Measurements from ENCODE around the gene KRTAP12-3. TPM values are rescaled to one million over a fixed set of nuclear protein-coding genes. Genes with fewer than 3 reads are reported as not detected.

Gene KRTAP12-3
- total RNA-seq, 4 donors from 2014 or later, result not detected

DNA sequence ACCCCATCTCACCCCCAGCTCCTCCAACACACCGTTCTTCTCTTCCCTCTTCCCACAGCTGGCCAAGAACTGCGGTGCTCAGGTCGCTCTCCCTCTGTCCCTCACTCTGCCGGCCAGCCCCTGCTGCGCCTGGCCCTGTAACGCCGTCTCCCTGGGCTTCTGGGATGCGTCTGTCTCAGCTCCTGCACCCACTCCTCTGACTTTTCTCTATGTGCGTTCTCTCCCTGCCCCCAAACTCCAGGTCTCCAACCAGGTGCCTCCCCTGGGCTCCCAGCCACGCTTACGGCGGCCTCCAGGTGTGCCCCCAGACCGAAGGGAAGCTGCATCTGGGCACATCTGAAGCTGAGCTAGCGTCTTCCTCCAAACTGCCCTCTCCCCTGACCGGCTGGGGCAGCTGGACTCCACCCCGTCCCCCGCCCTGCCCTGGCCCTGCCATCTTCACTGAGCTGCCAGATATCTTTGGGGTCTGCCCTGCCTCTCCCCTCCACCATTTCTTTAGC lies 41.8 kb downstream of the KRTAP12-3 start:
- Histone ChIP-seq H3K27ac (no peak overlapping the region), H3K36me3 (no peaks in the 10 kb centered on the region), H3K4me3 (no peak overlapping the region), H3K4me1 (no peaks in the 10 kb centered on the region), H3K27me3 (peaks cover 0 to 83% of the 10 kb centered on the region in 2 donors), H3K9me3 (peaks cover 0 to 7% (median under 1%) of the 10 kb centered on the region in 4 donors)
- no peak for DNase-seq (ENCODE audit: low spot score in 2 of 2)
- TF ChIP-seq POLR2A (IDR thresholded peaks at IDR 0.05) (no peak), EP300 (IDR thresholded peaks at IDR 0.05) (no peak), CTCF (IDR thresholded peaks at IDR 0.05) (no peak)
- WGBS, 2 donors, result 43 to 51% methylated on average over 17 of the region's 17 CpGs

DNA sequence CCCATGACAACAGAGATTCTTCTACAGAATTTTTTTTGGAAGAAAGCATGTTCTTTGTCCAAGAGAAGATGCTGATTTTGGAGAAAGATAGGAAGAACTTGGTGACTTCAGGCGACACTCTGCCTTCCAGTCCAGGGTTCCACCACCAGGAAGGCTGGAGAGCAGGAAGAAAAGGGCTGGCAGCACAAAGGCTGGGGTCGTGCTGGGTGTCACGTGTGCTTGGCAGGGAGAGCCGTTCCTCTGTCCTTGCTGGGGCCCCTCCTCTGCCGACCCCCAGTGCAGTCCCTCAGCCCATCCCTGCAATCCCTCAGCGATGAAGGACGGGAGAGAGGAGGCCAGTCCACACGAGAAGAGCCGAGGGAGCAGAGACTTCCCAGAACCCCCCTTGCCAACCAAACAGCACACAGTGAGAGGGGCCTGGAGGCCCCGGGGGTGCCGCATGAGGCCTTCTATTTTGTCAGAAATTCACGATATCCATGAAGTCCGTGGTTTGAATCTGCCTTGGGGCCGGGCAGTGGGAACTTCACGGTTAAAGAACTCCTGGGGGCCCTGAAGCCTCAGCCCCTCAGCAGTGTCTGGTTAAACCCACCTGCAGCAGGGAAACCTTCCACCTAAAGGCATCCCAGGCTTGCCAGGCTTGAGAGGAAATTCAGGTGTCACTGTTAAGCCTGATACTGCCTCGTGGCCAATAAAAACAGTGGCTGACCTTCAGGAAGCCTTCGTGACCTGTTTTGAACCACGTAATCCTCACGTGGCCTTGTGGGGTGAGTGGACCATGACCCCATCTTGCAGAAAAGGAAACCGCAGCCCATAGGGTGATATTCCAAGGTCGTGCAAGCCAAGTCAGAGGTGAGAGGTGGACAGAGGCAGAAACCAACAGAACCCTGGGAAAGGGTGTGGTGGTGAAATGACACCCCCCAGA lies 42.6 kb downstream of the KRTAP12-3 start:
- H3K27me3 ChIP-seq, result peaks cover 0 to 89% of the 10 kb centered on the region in 2 donors
- H3K4me1 ChIP-seq, result no peaks in the 10 kb centered on the region
- no peak for DNase-seq (ENCODE audit: low spot score in 2 of 2)
- 44 to 49% methylated on average over 13 to 21 of the region's 21 CpGs for WGBS, 2 donors
- H3K9me3 ChIP-seq, result no peaks in the 10 kb centered on the region
- H3K27ac ChIP-seq, result no peak overlapping the region
- TF ChIP-seq POLR2A (IDR thresholded peaks at IDR 0.05), result no peak
- no peak for TF ChIP-seq EP300 (IDR thresholded peaks at IDR 0.05)
- no peak for TF ChIP-seq CTCF (IDR thresholded peaks at IDR 0.05)
- H3K4me3 ChIP-seq, result no peak overlapping the region
- H3K36me3 ChIP-seq, result no peaks in the 10 kb centered on the region

DNA sequence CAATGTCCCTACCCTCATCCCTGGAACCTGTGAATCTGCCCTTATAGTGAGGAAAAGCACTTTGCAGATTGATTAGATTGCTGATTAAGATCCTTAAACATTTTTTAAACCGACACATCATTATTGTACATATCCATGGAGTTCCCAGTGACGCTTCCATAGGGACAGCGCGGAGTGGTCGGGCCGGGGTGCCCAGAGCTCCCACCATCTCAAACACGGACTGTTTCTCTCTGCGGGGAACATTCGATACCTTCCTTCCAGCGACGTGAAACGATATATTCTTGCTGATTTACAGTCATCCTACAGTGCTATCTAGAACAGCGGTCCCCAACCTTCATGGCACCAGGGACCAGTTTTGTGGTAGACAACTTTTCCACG lies 43.3 kb downstream of the KRTAP12-3 start:
- Histone ChIP-seq H3K4me1 (no peaks in the 10 kb centered on the region), H3K27me3 (peaks cover 0 to 95% of the 10 kb centered on the region in 2 donors), H3K4me3 (no peak overlapping the region), H3K27ac (no peak overlapping the region), H3K9me3 (peaks cover 0 to 1% (median 0%) of the 10 kb centered on the region in 4 donors), H3K36me3 (no peaks in the 10 kb centered on the region)
- DNase-seq (ENCODE audit: low spot score in 2 of 2), result no peak
- no peak for TF ChIP-seq CTCF (IDR thresholded peaks at IDR 0.05)
- TF ChIP-seq POLR2A (IDR thresholded peaks at IDR 0.05), result no peak
- no peak for TF ChIP-seq EP300 (IDR thresholded peaks at IDR 0.05)
- 71 to 75% methylated on average over 14 of the region's 14 CpGs for WGBS, 2 donors

DNA sequence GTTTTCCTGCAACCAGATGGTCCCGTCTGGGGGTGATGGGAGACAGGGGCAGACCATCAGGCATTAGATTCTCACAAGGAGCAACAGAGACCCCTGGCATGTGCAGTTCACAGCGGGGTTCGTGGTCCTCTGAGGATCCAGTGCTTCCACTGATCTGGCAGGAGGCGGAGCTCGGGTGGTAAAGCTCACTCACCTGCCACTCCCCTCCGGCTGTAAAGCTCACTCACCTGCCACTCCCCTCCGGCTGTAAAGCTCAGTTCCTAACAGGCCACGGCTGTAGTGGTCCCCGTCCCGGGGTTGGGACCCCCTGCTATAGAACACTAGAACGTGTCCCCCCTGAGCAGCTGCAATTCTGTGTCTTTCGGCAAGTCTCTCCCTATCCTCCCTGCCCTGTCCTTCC lies 43.8 kb downstream of the KRTAP12-3 start:
- no peak overlapping the region for H3K27ac ChIP-seq
- no peaks in the 10 kb centered on the region for H3K36me3 ChIP-seq
- 9 to 21% methylated on average over 11 of the region's 12 CpGs for WGBS, 2 donors
- no peaks in the 10 kb centered on the region for H3K4me1 ChIP-seq
- H3K9me3 ChIP-seq, result peaks cover 0 to 4% (median 0%) of the 10 kb centered on the region in 4 donors
- H3K27me3 ChIP-seq, result peaks cover 0 to 95% of the 10 kb centered on the region in 2 donors
- TF ChIP-seq EP300 (IDR thresholded peaks at IDR 0.05), result no peak
- TF ChIP-seq POLR2A (IDR thresholded peaks at IDR 0.05), result no peak
- DNase-seq (ENCODE audit: low spot score in 2 of 2), result no peak
- H3K4me3 ChIP-seq, result no peak overlapping the region

GRCh38 chr21:44702111-44702972 lies 44.6 kb downstream of the KRTAP12-3 start:
- Histone ChIP-seq H3K4me3 (no peak overlapping the region), H3K27me3 (peaks cover 0 to 97% of the 10 kb centered on the region in 2 donors), H3K27ac (no peak overlapping the region), H3K9me3 (peaks cover 0 to 4% (median 0%) of the 10 kb centered on the region in 4 donors), H3K36me3 (no peaks in the 10 kb centered on the region), H3K4me1 (peaks cover 0 to 3% (median 0%) of the 10 kb centered on the region in 4 donors)
- TF ChIP-seq POLR2A (IDR thresholded peaks at IDR 0.05) (no peak), EP300 (IDR thresholded peaks at IDR 0.05) (no peak), CTCF (IDR thresholded peaks at IDR 0.05) (no peak)
- WGBS, 2 donors, result 65 to 67% methylated on average over 14 to 15 of the region's 22 CpGs
- DNase-seq (ENCODE audit: low spot score in 2 of 2), result no peak

Data from tibial nerve (tissue), 4 donors.